ENCODE data around the gene NLGN2. TPM values are rescaled to one million over a fixed set of nuclear protein-coding genes. Genes with fewer than 3 reads are reported as not detected.

The NLGN2 gene
- total RNA-seq, 2 donors from 2014 or later = 78.5 to 121 TPM

DNA sequence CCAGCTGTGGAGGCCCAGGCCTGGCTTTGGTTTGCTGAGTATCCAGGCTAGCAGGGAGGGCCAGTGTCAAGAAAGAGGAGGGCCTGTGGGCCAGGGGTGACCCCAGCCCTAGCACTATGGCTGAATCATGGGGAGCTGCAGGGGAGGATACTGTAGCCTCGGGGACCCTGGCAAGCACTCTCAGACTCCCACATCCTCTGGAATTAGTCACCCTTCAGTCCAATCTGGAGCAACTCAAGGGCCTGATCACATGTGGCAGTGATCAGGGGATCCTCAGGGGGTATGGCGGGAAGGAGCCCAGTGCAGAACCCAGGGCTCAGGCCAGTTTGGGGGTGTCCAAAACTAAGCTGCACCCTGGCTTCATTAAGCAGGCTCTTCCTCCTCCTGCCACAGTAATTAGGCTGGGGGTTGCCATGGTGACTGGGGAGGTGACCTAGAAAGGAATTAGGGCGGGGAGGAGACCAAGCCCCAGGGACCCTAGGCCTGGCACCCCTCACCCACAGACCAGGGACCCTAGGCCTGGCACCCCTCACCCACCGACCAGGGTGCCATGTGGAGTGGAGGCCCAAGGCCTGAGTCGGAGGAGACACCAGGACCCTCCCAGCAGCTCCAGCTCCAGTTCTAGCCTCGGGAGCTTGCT lies 5.8 kb downstream of the NLGN2 start:
- Mint-ChIP-seq H3K36me3 (ENCODE audit: low read depth) (peaks cover 46% of the 10 kb centered on the region), H3K27ac (no peak overlapping the region), H3K9me3 (no peaks in the 10 kb centered on the region), H3K4me3 (no peak overlapping the region), H3K27me3 (ENCODE audit: insufficient read depth) (peaks cover 8% of the 10 kb centered on the region), H3K4me1 (no peaks in the 10 kb centered on the region)
- Histone ChIP-seq H3K36me3 (ENCODE audit: control insufficient read depth, insufficient read depth, low read length) (peaks cover 43% of the 10 kb centered on the region), H3K9ac (ENCODE audit: extremely low read depth, low read length, poor library complexity, severe bottlenecking) (no peak overlapping the region), H3K27ac (ENCODE audit: low read depth, low read length) (no peak overlapping the region), H3K4me3 (ENCODE audit: low read length) (no peak overlapping the region), H3K9me3 (ENCODE audit: control insufficient read depth, low read length) (no peaks in the 10 kb centered on the region), H3K27me3 (ENCODE audit: control insufficient read depth, insufficient read depth, low read length, poor library complexity, severe bottlenecking) (no peaks in the 10 kb centered on the region), H3K4me1 (ENCODE audit: control insufficient read depth, insufficient read depth, low read length) (no peaks in the 10 kb centered on the region)
- 88 to 90% methylated on average over 2 to 6 of the region's 6 CpGs for WGBS, 2 experiments (ENCODE audit: insufficient coverage in 1 of 2, insufficient read length in 1 of 2)
- TF ChIP-seq, protein P1, sequence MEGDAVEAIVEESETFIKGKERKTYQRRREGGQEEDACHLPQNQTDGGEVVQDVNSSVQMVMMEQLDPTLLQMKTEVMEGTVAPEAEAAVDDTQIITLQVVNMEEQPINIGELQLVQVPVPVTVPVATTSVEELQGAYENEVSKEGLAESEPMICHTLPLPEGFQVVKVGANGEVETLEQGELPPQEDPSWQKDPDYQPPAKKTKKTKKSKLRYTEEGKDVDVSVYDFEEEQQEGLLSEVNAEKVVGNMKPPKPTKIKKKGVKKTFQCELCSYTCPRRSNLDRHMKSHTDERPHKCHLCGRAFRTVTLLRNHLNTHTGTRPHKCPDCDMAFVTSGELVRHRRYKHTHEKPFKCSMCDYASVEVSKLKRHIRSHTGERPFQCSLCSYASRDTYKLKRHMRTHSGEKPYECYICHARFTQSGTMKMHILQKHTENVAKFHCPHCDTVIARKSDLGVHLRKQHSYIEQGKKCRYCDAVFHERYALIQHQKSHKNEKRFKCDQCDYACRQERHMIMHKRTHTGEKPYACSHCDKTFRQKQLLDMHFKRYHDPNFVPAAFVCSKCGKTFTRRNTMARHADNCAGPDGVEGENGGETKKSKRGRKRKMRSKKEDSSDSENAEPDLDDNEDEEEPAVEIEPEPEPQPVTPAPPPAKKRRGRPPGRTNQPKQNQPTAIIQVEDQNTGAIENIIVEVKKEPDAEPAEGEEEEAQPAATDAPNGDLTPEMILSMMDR (conservative IDR thresholded peaks at IDR 0.05) = no peak
- DNase-seq = no peak

DNA sequence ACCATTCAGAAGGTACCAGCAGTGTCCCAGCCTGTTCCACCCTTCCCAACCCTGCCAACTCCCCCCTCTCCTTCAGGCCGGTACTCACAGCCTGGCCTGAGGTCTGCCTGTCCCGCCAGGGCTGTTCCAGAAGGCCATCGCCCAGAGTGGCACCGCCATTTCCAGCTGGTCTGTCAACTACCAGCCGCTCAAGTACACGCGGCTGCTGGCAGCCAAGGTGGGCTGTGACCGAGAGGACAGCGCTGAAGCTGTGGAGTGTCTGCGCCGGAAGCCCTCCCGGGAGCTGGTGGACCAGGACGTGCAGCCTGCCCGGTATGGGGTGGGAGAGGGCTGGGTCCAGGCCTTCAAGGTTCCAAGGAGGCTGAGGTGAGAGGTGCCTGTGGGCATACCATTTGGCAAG lies 7.2 kb downstream of the NLGN2 start:
- peaks cover 35% of the 10 kb centered on the region for H3K36me3 Mint-ChIP-seq (ENCODE audit: low read depth)
- TF ChIP-seq, protein P1 (conservative IDR thresholded peaks at IDR 0.05) = no peak
- 87 to 88% methylated on average over 10 to 14 of the region's 14 CpGs for WGBS, 2 experiments (ENCODE audit: insufficient coverage in 1 of 2, insufficient read length in 1 of 2)
- H3K27ac Mint-ChIP-seq = no peak overlapping the region
- H3K27me3 Mint-ChIP-seq (ENCODE audit: insufficient read depth) = no peaks in the 10 kb centered on the region
- H3K4me1 ChIP-seq (ENCODE audit: control insufficient read depth, insufficient read depth, low read length) = no peaks in the 10 kb centered on the region
- no peak for DNase-seq
- no peak overlapping the region for H3K4me3 Mint-ChIP-seq
- H3K9me3 Mint-ChIP-seq = no peaks in the 10 kb centered on the region
- H3K4me1 Mint-ChIP-seq = no peaks in the 10 kb centered on the region
- H3K4me3 ChIP-seq (ENCODE audit: low read length) = no peak overlapping the region
- no peaks in the 10 kb centered on the region for H3K9me3 ChIP-seq (ENCODE audit: control insufficient read depth, low read length)
- no peak overlapping the region for H3K27ac ChIP-seq (ENCODE audit: low read depth, low read length)
- H3K27me3 ChIP-seq (ENCODE audit: control insufficient read depth, insufficient read depth, low read length, poor library complexity, severe bottlenecking) = no peaks in the 10 kb centered on the region
- H3K9ac ChIP-seq (ENCODE audit: extremely low read depth, low read length, poor library complexity, severe bottlenecking) = no peak overlapping the region
- peaks cover 31% of the 10 kb centered on the region for H3K36me3 ChIP-seq (ENCODE audit: control insufficient read depth, insufficient read depth, low read length)

DNA sequence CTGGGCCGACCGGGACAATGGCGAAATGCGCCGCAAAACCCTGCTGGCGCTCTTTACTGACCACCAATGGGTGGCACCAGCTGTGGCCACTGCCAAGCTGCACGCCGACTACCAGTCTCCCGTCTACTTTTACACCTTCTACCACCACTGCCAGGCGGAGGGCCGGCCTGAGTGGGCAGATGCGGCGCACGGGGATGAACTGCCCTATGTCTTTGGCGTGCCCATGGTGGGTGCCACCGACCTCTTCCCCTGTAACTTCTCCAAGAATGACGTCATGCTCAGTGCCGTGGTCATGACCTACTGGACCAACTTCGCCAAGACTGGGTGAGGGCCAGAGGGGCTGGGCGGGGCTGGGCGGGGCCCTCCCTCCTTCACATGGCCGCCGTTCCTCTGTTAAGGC lies 8.1 kb downstream of the NLGN2 start:
- no peak for DNase-seq
- no peaks in the 10 kb centered on the region for H3K9me3 ChIP-seq (ENCODE audit: control insufficient read depth, low read length)
- TF ChIP-seq, protein P1 (conservative IDR thresholded peaks at IDR 0.05) = no peak
- H3K9ac ChIP-seq (ENCODE audit: extremely low read depth, low read length, poor library complexity, severe bottlenecking) = no peak overlapping the region
- H3K4me1 ChIP-seq (ENCODE audit: control insufficient read depth, insufficient read depth, low read length) = no peaks in the 10 kb centered on the region
- H3K36me3 Mint-ChIP-seq (ENCODE audit: low read depth) = peaks cover 25% of the 10 kb centered on the region
- H3K27me3 ChIP-seq (ENCODE audit: control insufficient read depth, insufficient read depth, low read length, poor library complexity, severe bottlenecking) = no peaks in the 10 kb centered on the region
- no peak overlapping the region for H3K4me3 ChIP-seq (ENCODE audit: low read length)
- H3K9me3 Mint-ChIP-seq = no peaks in the 10 kb centered on the region
- H3K36me3 ChIP-seq (ENCODE audit: control insufficient read depth, insufficient read depth, low read length) = peaks cover 21% of the 10 kb centered on the region
- no peaks in the 10 kb centered on the region for H3K27me3 Mint-ChIP-seq (ENCODE audit: insufficient read depth)
- H3K4me3 Mint-ChIP-seq = no peak overlapping the region
- no peak overlapping the region for H3K27ac ChIP-seq (ENCODE audit: low read depth, low read length)
- no peaks in the 10 kb centered on the region for H3K4me1 Mint-ChIP-seq
- 95% methylated on average over 11 to 23 of the region's 23 CpGs for WGBS, 2 experiments (ENCODE audit: insufficient coverage in 1 of 2, insufficient read length in 1 of 2)
- H3K27ac Mint-ChIP-seq = no peak overlapping the region
